ENCODE results near the gene CRTC2. TPM values are rescaled to one million over a fixed set of nuclear protein-coding genes. Genes with fewer than 3 reads are reported as not detected.

CRTC2 gene
- total RNA-seq, 1 experiment from 2014 or later, result 45.7 TPM

DNA sequence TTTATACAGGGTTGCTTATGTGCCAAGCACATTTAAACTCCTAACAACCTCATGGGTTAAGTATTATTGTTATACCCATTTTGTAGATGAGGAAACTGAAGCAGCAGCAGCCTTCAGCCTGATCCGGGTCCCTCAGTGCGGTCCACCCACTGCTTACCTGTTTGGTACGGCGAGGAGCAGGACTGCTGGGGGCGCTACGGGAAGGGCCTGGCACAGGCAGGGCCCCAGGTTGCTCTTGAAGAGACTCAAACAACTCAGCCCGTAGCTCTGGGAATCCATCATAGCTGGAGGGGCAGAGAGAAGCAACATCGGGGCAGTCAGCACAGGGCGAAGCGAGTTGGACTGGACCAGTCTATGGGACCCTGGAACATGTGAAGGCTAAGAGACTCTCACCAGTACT, 21.1 kb downstream of the CRTC2 start:
- Histone ChIP-seq H3K56ac (ENCODE audit: insufficient read length, low read depth, low read length) (no peak overlapping the region), H3K23ac (ENCODE audit: insufficient read length, low read depth, low read length) (no peak overlapping the region), H3K4ac (ENCODE audit: low read depth, low read length) (no peak overlapping the region), H3K9me3 (ENCODE audit: control insufficient read depth, low read depth, low read length) (no peaks in the 10 kb centered on the region), H4K8ac (replicated peaks; ENCODE audit: insufficient read length, low read depth, low read length) (no peak overlapping the region), H3K14ac (ENCODE audit: insufficient read depth, low read length) (no peak overlapping the region), H3K9ac (ENCODE audit: extremely low read depth, insufficient read length, low read length) (no peak overlapping the region), H3K4me2 (ENCODE audit: insufficient read depth, insufficient read length, low read length) (no peak overlapping the region), H4K5ac (ENCODE audit: insufficient read length, low read depth, low read length) (no peak overlapping the region), H3K18ac (ENCODE audit: insufficient read length, low read depth, low read length) (no peak overlapping the region), H3T11ph (ENCODE audit: low read length) (no peak overlapping the region), H3K27me3 (ENCODE audit: insufficient read depth, low read length) (no peaks in the 10 kb centered on the region), H2BK12ac (ENCODE audit: insufficient read length, low read depth, low read length) (no peak overlapping the region), H3K79me1 (ENCODE audit: insufficient read depth, low read depth, low read length, poor library complexity, severe bottlenecking) (no peaks in the 10 kb centered on the region), H4K91ac (ENCODE audit: insufficient read length, low read depth, low read length) (no peak overlapping the region), H2BK15ac (ENCODE audit: low read depth, low read length) (no peak overlapping the region), H4K20me1 (ENCODE audit: control insufficient read depth, insufficient read depth, insufficient read length) (peaks cover 3% of the 10 kb centered on the region), H2BK120ac (ENCODE audit: low read depth, low read length, poor library complexity, severe bottlenecking) (no peak overlapping the region), H3K79me2 (ENCODE audit: insufficient read depth, low read length) (no peaks in the 10 kb centered on the region), H3K23me2 (ENCODE audit: insufficient read length, low read depth, low read length, poor library complexity, severe bottlenecking) (no peaks in the 10 kb centered on the region), H2AK5ac (ENCODE audit: insufficient read length, low read length) (no peak overlapping the region), H2AFZ (ENCODE audit: low read length) (no peak overlapping the region), H2BK5ac (ENCODE audit: insufficient read length, low read length) (no peak overlapping the region), H2BK20ac (ENCODE audit: low read depth, low read length, poor library complexity, severe bottlenecking) (no peak overlapping the region), H3K27ac (ENCODE audit: insufficient read length, low read depth, low read length) (no peak overlapping the region), H3K4me1 (ENCODE audit: insufficient read depth, low read length) (no peaks in the 10 kb centered on the region)
- no peaks in the 10 kb centered on the region for H3K4me1 Mint-ChIP-seq
- no peaks in the 10 kb centered on the region for H3K9me3 Mint-ChIP-seq
- peaks cover 48 to 84% (median 79%) of the 10 kb centered on the region in 3 experiments for H3K36me3 Mint-ChIP-seq (ENCODE audit: insufficient read depth in 1 of 3, low read depth in 3 of 3)
- WGBS (ENCODE audit: extremely low coverage, insufficient read length, low lambda C conversion rate), result no CpG with 5 or more reads among the region's 10 CpGs
- H3K27ac Mint-ChIP-seq, result no peak overlapping the region
- H3K27me3 Mint-ChIP-seq (ENCODE audit: low read depth), result no peaks in the 10 kb centered on the region
- DNase-seq, result no peak
- TF ChIP-seq, protein P1, sequence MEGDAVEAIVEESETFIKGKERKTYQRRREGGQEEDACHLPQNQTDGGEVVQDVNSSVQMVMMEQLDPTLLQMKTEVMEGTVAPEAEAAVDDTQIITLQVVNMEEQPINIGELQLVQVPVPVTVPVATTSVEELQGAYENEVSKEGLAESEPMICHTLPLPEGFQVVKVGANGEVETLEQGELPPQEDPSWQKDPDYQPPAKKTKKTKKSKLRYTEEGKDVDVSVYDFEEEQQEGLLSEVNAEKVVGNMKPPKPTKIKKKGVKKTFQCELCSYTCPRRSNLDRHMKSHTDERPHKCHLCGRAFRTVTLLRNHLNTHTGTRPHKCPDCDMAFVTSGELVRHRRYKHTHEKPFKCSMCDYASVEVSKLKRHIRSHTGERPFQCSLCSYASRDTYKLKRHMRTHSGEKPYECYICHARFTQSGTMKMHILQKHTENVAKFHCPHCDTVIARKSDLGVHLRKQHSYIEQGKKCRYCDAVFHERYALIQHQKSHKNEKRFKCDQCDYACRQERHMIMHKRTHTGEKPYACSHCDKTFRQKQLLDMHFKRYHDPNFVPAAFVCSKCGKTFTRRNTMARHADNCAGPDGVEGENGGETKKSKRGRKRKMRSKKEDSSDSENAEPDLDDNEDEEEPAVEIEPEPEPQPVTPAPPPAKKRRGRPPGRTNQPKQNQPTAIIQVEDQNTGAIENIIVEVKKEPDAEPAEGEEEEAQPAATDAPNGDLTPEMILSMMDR (conservative IDR thresholded peaks at IDR 0.05), result no peak
- no peak overlapping the region for H3K4me3 Mint-ChIP-seq
